Glomerular endothelial cell (primary cell): ENCODE results near the gene MPZL1. TPM values are rescaled to one million over a fixed set of nuclear protein-coding genes. Genes with fewer than 3 reads are reported as not detected.

Experiments
- DNase-seq: peaks from one replicate; pipeline ENCODE4 v3.0.0-alpha.2; 2011; ENCODE audit warnings: low read depth, low spot score; ENCODE audit errors: extremely low read depth
- total RNA-seq: library from RNA; depleted of rRNA; stranded (reverse); fragments of >200 nt; gene quantifications from 2 replicates; pipeline ENCODE4 v1.2.3, GENCODE V29; 2015

Gene MPZL1
- total RNA-seq, 1 donor from 2014 or later: 85.9 TPM

DNA sequence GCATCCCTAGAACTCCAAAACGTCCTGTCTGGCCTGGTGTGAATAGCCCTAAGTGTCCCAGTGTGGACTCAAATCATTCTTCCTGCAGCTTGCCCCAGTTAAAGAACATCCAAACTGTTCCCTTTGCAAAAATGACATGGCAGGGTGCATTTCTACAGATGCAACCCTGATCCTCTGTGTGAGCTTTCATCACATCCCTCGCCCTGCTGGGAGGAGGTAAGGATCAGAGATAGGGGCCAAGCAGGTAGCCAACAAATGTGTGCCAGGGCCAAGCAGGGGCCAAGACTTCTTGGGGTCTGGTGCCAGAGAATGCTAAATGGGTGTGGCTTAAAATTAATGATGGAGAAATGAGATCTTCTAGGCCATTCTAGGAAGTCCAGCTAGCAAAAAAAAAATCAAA is 27.1 kb upstream of the MPZL1 start:
- no peak for DNase-seq

DNA sequence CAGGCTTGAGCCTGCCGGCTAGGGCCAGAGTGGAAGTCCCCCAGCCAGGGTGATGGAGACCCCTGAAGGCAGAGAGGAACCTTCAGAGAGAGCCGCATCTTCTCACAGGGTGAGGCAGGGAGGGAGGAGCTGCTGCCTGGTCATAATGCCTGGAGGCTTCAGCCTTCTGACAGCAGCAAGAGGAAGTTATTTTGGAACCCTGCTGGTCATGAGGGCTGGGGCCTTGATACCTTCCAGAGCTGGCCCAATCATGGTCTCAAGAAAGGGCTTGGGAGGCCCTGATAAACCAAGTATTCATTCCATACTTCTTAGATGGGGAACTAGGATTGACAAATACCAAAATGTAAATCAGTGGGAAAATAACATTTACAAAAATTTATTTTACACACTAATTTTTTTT is 26.6 kb upstream of the MPZL1 start:
- no peak for DNase-seq

DNA sequence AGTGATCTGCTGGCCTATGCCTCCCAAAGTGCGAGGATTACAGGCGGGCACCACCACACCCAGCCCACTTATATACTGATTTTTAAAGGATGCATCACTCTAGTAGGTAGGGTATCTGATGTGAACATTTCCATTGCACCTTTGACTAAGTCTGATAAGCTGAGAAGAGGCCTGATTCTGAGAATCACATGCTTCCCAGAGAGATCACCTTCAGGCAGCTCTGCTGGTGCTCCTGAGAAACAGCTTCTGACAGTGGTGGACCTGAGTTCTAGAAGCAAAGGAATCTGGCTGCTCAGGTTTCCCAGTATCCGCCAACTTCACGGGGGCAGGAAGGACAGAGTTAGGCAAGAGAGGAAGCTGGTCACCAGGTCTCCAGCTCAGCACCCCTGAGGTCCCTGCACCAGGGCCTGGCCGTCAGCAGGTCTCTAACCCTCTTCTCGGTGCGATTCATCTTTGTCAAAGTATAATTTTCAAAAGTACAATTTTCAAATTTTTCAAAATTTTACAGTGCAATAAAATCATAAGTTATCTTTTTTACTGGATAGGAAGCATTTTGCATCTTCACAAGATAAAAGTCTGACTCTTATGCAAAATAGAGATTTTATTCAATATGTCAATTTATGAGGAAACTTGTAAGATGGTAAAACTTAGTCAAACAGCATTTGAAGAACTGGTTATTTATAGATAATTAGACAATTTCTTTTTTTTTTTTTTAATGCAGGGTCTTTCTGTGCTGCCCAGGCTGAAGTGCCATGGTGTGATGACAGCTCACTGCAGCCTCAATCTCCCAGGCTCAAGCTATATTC is 25.8 kb upstream of the MPZL1 start:
- no peak for DNase-seq

DNA sequence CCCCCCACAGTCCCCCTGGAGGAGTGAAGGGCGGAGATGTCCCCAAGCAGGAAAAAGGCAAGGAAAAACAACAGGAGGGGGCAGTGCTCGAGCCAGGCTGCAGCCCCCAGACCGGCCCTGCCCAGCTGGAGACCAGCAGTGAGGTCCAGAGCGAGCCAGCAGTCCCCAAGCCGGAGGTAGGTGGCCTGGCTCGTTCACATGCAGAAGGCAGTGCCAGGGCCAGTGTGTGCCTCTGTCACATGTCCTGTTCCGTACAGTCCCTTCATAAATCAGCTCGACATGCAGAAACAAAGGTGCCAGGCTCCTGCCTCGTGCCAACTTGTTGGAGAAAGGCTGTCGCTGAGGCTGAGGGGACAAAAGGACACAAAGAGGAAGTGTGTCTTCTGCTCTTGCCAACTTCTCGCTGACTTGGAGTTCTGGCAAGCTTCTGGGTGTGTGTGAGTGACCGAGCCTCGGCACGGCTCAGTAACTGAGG is 24.1 kb upstream of the MPZL1 start:
- DNase-seq: no peak

DNA sequence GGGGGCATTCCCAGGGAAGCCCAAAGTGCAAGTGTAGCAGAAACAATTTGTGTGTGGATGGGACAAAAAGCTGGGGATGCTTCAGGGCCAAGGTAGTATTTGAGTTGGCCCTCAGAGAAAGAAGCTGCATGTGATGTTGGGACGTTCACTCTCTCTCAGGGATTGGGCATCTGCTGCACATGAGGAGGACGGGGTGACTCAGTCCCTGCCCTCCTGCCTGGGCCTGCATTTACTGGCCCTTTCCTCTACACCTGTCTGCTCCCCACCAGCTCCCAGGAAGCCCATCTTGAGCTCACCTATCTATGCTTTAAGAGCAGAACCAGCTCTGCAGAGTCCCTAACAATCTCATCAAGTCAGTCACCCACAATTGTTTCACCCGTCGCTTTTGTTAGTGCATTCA is 23.5 kb upstream of the MPZL1 start:
- no peak for DNase-seq

DNA sequence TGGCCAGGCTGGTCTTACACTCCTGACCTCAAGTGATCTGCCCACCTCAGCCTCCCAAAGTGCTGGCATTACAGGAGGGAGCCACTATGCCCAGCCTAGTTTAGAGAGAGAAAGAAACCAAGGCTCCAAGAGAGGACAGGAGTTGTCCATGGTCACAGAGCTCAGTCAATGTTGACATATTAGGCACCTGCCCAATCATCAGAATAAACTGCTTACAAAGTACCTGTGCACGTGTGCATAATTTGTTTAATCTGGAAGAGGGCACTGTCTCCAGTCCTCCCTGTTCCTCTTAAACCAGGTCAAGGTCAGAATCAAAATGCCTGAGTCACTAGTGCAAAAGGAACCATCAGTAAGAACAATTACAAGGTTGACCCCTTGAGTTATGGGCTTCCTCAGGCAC is 20.3 kb upstream of the MPZL1 start:
- DNase-seq: no peak

DNA sequence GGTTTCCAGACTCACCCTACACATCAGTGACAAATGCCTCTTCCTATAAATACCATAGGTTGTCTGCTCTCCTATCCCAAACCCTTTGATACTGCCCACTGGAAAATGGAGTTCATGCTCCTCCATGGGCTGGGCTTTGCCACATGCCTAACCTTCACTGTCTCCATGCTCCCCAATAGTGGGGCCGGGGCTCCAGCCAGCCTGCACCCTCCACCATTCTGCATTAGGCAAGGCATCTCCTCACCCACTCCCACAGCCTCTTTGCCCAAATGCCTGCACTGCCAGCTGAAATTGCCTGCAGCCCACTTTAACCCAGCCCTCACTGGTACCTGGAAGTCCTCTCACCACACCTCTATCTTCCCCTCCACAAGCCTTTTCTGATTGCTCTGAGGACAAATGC is 18.2 kb upstream of the MPZL1 start:
- DNase-seq: no peak

DNA sequence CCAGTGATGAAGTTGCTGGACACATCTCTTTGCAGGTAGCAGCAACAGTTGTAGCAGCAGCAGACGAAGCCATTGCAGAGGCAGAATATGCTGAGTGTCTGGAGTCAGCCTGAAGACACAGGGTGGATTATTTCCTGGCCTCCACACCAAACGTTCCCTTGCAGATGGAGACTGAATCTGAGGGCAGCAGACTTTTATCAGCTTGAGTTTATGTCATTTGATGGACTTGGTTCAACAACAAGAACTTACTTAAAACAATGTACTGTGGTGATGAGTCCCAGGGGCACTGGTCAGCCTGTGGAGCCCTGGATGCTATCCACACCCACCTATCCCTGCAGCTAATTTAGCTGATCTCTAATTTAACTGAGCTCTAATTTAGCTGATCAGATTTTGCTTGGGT is 17.1 kb upstream of the MPZL1 start:
- no peak for DNase-seq

DNA sequence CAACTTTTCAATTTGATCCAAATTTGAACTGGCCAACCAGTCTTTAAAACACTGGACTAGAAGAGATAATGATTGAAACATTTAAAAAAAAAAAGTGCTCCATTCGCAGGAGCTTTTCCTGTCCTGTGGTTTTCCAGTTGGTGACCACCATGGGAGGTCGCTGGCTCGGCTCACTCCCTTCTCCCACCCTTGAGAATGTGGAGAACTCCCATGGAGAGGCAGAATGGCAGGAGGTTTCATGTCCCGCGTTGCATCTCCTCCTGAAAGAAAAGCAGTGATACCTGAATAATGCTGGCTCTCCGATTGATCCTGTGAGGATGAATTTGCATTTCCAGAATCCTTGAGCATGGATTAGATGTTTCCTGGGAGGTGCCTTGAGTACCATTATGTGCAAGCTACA is 16.5 kb upstream of the MPZL1 start:
- no peak for DNase-seq

DNA sequence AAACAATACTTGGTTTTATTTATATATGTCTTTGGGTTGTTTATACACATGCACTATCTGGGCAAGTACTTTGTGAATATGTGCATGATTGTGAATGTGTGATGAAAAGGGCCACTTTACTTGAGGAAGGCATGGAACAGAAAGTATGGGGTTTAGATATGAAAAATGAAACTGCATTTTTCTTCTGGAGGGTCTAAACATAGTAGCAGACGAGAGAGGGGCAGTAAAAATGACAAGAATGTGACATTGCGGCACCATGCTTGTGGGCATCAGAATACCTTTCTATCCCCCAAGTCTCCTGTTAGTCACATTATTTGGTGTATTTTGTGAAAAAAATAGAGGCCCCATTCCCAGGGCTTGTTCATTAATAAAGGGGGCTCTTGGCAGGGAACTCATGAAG is 15.4 kb upstream of the MPZL1 start:
- no peak for DNase-seq

DNA sequence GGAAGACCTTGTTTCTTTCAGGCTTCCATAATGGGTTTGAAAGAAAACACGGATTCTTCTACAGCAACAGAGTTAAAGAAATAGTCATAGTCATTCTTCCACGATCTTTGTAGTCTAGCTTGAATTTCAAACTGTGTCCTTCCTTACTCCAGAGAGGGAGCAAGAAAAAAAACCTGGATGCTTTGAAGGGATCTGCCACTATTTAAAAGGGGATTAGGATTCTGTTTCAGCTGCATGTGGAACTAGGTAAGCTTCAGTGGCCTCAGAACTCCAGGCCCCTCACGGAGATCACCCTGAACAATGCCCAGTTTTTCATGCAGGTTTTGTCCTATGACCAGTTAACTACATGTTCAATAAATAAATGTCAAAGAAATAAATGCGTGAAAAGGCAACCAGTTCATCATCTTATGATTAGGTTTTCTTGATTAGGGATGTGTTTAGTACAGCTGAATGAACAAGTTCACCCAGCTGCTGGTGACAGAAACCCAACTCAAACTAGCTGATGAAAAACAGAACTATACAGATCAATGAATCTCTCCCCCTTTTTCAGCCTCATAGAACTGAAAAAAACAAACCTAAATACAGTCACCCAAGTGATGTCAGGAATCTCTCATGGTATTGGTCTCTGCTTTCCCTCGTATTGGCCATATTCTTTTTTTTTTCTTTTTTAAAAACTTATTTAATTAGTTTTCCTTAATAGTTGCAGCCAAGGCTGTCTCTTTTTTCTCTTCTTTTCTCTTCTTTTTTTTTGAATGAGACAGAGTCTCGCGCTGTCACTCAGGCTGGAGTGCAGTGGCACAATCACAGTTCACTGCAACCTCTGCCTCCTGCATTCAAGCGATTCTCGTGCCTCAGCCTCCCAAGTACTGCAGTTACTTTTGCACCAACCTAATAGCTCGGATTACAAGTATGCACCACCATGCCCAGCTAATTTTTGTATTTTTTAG is 14.6 kb upstream of the MPZL1 start:
- DNase-seq: no peak

DNA sequence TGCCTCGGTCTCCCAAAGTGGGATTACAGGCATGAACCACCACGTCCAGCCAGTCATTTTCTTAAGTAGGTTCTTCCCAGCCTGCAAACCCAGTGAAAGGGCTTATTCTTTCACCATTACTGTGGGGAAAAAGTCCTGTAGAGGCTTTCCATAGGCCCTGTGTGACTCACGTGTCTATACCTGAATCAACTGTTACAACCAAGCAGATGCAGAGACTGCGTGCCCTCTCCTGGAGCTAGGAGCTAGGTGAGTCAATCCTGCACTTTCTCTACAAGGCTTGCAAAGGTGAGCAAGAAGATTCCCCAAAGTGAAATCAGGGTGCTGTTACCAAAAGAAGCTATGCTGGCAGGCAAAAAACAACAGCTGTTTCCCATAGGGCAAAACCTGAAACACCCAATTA is 13.8 kb upstream of the MPZL1 start:
- DNase-seq: no peak

DNA sequence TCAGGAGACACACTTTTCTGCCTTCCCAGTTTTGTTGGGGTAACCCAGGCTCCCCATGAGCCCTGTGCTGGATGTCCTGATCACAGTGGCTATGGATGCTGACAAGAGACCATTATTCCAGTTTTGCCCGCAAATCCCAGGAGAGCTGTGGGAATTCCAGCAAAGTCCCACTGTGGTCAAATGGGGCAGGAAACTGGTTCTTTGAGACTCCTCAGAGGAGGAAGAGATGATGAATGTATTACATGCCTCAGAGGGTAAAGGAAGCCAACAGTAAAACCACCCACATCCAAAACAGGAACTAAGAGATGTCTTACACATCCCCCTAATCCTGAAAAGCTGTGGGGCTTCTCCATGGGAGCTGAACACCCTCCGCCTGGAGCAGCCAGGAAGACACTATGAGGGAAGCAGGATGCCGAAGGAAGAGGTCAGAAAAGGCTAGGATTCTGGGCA is 12.8 kb upstream of the MPZL1 start:
- no peak for DNase-seq

DNA sequence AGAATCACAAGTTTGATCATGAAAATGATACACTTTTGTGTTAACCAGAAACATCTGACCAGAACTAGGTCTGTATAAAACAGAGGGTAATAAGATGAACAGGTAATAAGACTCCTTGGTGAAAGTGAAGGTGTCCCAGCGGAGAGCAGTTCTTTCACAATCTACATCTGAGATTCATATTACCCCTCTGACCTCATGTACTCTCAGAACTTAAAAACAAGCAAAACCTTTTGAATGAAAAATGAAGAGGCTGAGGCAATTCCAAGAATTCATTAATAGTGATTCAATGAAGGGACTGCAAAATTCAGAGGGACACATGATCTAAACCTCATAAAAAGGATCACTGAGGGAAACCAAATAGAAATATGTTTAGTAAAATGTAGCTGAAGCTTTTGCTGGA is 10.9 kb upstream of the MPZL1 start:
- DNase-seq: no peak

DNA sequence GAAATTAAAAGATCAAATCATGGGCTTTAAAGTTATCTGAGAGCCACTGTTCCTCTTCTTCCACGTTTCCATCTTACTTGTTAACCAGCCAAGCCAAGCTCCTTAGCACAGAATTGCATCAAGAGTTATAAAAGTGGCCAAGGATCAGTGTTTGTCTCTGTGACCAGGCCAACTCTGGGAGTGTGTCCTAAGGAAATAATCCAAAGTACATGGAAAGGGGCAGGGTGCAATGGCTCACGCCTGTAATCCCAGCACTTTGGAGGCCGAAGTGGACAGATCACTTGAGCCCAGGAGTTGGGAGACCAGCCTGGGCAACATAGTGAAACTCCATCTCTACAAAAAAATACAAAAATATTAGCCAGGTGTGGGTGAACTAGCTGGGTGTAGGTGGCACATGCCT is 10.0 kb upstream of the MPZL1 start:
- no peak for DNase-seq

DNA sequence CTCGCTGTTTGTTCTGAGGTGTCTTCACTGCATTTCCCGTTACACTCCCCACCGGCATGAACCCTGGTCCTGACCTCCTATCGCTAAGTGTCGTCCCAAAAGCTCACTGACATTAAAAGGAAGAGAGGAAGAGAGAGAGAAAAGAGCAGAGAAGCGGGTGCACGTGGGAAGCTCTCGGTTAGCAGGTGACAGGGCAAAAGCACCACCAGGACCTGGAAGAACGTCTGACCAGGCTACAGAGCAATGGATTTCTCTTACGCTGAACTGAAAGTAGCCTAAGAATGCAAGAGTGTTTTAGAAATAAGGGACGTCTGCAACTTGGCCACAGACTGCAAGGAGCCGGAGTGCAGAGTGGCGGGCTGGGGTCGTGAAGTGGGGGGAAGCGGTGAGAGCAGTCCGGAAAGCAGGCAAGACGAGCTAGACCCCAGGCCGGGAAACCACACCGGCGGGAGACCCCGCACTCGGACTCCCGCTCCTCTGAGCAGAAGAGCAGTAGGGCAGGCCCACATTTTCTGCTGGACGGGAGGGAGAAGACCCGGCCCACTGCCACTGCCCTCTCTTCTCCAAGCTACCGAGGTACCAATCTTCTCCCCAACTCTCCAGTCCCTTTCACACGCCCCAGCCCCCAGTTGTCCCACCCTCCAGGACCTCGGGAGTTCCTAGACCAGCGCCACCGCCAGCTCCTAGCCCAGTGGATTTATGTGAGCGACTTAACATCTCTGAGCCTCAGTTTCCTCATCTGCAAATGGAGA is 8.3 kb upstream of the MPZL1 start:
- no peak for DNase-seq

DNA sequence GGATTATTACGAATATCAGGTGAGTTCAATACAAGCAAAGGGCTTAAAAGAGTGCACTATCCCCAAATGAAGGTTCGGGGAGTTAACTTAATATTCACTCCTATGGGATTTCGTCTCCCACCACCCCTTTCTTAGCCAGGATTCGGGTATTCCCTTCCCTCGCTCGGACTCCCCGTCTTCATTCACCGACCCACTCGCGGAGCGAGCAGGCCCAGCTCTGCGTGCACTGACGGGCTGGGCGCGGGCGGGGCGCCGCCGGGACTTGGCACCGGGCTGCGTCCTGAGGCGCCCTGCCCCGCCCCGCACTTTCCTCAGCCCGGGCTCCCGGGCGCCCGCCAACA is 7.7 kb upstream of the MPZL1 start:
- no peak for DNase-seq

DNA sequence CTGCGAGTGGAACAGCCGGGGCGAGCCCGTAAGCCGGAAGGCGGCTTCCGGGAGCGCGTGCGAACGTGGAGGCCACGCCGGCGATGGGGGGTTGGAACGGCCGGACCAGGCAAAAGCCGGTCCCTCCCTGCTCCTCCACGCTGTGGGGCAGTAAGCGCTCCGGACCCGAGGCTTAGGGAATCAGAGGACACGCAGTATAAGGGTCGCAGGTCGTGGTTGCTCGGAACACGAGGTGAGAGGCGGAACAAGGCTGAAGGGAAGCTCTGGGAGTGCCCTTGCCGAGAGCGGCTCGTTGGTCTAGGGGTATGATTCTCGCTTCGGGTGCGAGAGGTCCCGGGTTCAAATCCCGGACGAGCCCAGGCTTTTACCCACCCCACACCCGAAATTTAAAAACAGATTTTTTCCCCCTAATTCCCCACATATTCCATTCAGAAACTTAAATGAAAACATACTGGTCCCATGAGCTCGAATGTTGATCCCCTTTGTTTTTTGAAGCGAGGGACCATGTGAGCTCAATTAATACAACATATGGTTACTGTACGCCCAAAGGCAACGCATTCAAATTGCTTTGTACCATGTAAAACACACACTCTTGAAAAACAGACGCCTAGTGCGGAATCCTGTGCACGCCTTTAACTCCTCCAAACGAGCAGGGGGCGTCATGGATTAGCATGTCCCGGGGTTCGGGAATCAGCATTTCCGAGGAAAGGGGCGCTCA is 7.2 kb upstream of the MPZL1 start:
- peak; percentile 57 for DNase-seq

DNA sequence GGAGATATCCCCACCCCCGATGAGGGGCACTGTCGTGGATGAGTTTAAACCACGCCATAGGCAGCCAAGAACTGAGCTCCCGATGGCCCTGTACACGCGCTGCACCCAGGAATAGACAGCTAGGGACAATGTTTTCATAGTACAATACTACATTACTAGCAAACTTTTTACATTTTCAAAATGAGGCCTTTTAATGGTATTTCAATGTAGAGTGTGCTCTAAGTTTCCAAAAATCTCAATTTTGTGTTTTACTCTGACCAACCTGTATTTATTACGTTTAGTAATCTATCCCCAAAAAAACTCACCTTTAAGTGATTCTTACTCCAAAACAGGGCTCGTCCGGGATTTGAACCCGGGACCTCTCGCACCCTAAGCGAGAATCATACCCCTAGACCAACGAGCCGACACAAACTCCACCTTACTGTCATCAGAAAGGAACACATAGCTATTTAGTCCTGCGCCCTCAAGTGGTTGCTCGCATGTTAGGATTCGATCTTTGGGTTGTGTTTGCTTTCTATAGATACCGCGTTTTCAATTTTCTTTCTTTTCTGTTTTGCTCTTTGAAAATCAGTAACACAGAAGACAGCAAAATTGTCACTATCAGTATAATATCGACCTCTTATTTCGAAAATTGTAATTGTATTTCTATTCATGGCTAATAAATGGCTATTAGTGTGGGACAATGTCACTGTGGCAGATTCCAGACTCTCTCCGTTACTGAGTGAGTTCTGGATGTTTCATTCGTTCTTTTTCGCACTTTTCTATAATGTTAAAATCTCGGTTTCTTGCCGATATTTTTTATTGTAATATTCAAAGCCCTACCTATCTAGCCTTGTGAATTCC is 6.4 kb upstream of the MPZL1 start:
- DNase-seq: peak; percentile 78

DNA sequence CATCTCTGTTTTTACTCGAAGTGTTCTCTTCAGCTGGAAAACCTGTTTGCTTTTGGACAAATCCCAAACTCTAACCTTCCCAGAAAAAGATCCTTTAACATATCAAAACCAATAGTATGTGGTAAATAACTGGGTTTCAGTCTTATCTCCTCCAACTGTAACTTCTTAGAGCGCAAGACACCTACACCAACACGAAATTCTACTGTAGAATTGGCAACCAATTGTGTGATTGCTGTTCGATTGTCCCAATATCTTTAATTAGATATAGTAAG is 5.8 kb upstream of the MPZL1 start:
- DNase-seq: no peak
